ENCODE results near the gene RBP7.

GRCh38 chr1:9957726-9958125, 39.3 kb upstream of the RBP7 start:
- TF ChIP-seq CTCF (IDR thresholded peaks at IDR 0.05) (no peak), POLR2A (IDR thresholded peaks at IDR 0.05) (no peak)
